ENCODE results near the gene GDNF.

GRCh38 chr5:37846786-37847310 lies 7.0 kb upstream of the GDNF start:
- TF ChIP-seq POLR2A (IDR thresholded peaks at IDR 0.05; ENCODE audit: low read length) (no peak), GATA1 (IDR thresholded peaks at IDR 0.05; ENCODE audit: low read depth, low read length) (no peak)
